Left lung (tissue), 10 donors: ENCODE data around the gene GSG1. TPM values are rescaled to one million over a fixed set of nuclear protein-coding genes. Genes with fewer than 3 reads are reported as not detected.

Experiments
- ATAC-seq: fragments of 200-7000 bp; cut with Tn5 transposase; one replicate; pipeline ENCODE4 v1.9.1; 2020; ENCODE audit warnings: moderate library complexity
- DNase-seq, 4 donors: peaks; one replicate each; pipeline ENCODE4 v3.0.0-alpha.2; 2013 to 2020
- H3K27ac ChIP-seq, 2 donors: fragments of 200-600 bp; sonication (generic) in 1 of 2; one replicate each; pipeline versions ENCODE4 v1.5.0 to v1.8.0; 2020 to 2021
- H3K27me3 ChIP-seq, 2 donors: fragments of 200-600 bp; sonication (generic) in 1 of 2; one replicate each; pipeline versions ENCODE4 v1.5.0 to v1.8.0; 2020 to 2021
- H3K36me3 ChIP-seq, 2 donors: fragments of 200-600 bp; sonication (generic) in 1 of 2; one replicate each; pipeline versions ENCODE4 v1.5.0 to v1.8.0; 2020 to 2021
- H3K4me1 ChIP-seq, 2 donors: fragments of 200-600 bp; one replicate each; pipeline ENCODE4 v1.8.0; 2021
- H3K4me3 ChIP-seq, 2 donors: fragments of 200-600 bp; sonication (generic) in 1 of 2; one replicate each; pipeline versions ENCODE4 v1.5.0 to v1.8.0; 2020 to 2021; ENCODE audit warnings: mild to moderate bottlenecking in 1 of 2
- H3K9me3 ChIP-seq, 2 donors: fragments of 200-600 bp; sonication (generic) in 1 of 2; one replicate each; pipeline versions ENCODE4 v1.5.0 to v1.8.0; 2020 to 2021
- intact Hi-C, 2 donors: fragments of 100-400 bp; cut with DNase I; formaldehyde crosslinking; loops; one replicate each; pipeline versions ENCODE4 v1.11.2 to v1.14.2; 2022
- polyA plus RNA-seq, 6 donors: library from polyadenylated mRNA; unstranded; fragments of 120-200 nt; gene quantifications; one replicate each; pipeline ENCODE4 v1.2.1, GENCODE V29; 2013; ENCODE audit not compliant: insufficient read length in 6 of 6
- total RNA-seq, 2 donors: library from RNA; stranded (reverse); fragmentation: NEBNext Ultra II Directional; extraction: Animal tissue kit (Norgen Biotek cat#: 25700); gene quantifications; one replicate each; pipeline ENCODE4 v1.2.1, GENCODE V29; 2021
- TF ChIP-seq, protein P1 (sequence below), 2 donors: fragments of 200-600 bp; sonication (generic) in 1 of 2; IDR thresholded peaks; one replicate each; pipeline versions ENCODE4 v1.5.0 to v1.8.0; 2021; ENCODE audit warnings: antibody characterized with exemption in 2 of 2
- donor health status: DM: no; HTN: yes; CAD: no.
- donor health status: DM: no; HTN: no; CAD: no.

The GSG1 gene
- total and polyA plus RNA-seq, 8 donors: 0.26 to 0.75 (median 0.61) TPM; not detected in 1

DNA sequence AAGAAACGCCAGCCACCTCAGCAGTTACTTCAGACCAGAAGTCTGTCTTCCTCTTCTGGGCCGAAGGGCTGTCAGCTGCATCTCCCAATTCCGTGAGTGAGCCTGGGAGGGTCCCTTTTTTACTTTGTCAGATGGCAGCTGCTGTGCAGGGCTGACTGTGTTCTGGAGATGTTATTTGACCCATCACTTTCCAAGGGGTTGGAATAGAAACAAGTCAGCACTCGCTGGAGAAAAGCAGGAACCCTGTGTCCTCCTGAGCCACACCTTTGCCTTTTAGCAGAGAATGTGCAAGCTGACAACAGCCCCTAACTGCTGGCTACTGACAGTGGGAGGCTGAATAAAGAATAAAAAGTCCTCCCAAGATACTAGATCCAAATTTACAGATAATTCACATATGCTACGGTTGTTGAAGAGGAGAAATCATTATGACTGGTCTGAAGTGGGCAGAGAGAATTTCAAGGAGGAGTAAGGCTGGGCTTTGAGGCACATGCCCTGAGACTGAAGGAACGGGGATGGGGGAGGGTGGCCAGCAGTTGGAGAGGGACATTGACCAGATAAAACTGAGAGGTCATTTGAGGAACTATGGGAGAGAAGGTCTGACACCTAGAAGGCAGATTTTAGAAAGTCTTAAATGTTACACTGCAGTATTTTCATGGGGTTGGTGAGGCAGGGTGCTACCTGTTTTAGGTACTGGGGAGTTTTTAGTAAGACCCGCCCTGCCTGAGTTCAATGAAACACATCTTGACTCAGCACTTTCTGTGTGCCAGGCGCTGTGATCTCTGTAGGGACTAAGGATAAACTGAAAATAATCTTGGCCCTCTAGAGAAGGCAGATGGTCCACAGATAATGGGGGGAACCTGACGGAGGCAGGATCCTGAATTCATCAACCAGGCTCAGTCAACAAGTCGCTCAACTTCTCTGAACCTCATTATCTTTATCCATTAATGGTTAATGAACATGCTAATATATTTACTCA is 31.9 kb downstream of the GSG1 start:
- H3K4me1 ChIP-seq: no peaks in the 10 kb centered on the region
- no peaks in the 10 kb centered on the region for H3K9me3 ChIP-seq
- H3K27me3 ChIP-seq: no peaks in the 10 kb centered on the region
- DNase-seq (no peak), ATAC-seq (no peak)
- peaks cover 0 to 56% of the 10 kb centered on the region in 2 donors for H3K36me3 ChIP-seq
- TF ChIP-seq, protein P1, sequence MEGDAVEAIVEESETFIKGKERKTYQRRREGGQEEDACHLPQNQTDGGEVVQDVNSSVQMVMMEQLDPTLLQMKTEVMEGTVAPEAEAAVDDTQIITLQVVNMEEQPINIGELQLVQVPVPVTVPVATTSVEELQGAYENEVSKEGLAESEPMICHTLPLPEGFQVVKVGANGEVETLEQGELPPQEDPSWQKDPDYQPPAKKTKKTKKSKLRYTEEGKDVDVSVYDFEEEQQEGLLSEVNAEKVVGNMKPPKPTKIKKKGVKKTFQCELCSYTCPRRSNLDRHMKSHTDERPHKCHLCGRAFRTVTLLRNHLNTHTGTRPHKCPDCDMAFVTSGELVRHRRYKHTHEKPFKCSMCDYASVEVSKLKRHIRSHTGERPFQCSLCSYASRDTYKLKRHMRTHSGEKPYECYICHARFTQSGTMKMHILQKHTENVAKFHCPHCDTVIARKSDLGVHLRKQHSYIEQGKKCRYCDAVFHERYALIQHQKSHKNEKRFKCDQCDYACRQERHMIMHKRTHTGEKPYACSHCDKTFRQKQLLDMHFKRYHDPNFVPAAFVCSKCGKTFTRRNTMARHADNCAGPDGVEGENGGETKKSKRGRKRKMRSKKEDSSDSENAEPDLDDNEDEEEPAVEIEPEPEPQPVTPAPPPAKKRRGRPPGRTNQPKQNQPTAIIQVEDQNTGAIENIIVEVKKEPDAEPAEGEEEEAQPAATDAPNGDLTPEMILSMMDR (IDR thresholded peaks at IDR 0.05): no peak
- no peak overlapping the region for H3K4me3 ChIP-seq
- H3K27ac ChIP-seq: no peak overlapping the region
- intact Hi-C loops: no loop called here

DNA sequence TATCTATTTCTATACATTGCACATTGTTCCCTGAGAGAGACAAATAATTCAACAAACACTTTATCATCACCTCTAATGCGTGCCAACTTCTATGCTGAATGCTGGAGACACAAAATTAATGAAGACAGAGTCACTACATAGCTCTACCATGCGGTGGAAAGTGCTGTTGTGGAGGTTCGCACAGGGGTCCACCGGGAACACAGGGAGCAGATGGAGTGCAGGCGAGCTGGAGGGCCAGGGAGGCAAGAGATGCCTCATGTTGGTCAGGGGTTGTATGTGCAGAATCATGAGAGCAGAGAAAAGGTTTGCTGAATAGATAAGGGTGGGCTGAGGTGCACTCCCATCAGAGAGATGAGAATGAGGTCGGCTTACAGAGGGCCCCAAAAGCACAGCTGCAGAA is 34.1 kb downstream of the GSG1 start:
- Histone ChIP-seq H3K4me1 (no peaks in the 10 kb centered on the region), H3K36me3 (peaks cover 0 to 47% of the 10 kb centered on the region in 2 donors), H3K9me3 (no peaks in the 10 kb centered on the region), H3K27ac (no peak overlapping the region), H3K27me3 (no peaks in the 10 kb centered on the region), H3K4me3 (no peak overlapping the region)
- intact Hi-C loops: no loop called here
- ATAC-seq (no peak), DNase-seq (no peak)
- TF ChIP-seq, protein P1 (IDR thresholded peaks at IDR 0.05): no peak

DNA sequence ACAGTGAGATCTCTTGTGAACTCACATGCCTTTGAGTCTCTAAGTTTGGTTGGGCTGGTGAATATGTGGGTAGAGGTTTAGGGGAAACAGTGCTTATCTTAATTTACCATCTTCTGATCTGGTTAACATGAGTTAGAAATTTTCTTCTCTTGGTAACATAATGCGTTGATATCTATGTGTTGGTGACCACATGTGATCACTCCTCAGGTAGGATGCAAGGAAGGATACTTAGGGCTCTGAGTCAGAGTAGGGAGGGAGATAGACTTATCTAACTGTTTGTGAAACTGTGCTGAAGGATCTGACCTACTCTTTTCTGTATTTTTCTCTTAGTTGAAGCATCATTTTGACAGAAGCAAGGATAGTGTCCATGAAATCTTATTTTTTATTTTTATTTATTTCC is 36.1 kb downstream of the GSG1 start:
- H3K27me3 ChIP-seq: no peaks in the 10 kb centered on the region
- H3K9me3 ChIP-seq: no peaks in the 10 kb centered on the region
- no peak overlapping the region for H3K4me3 ChIP-seq
- intact Hi-C loops: no loop called here
- no peak overlapping the region for H3K27ac ChIP-seq
- TF ChIP-seq, protein P1 (IDR thresholded peaks at IDR 0.05): no peak
- DNase-seq: no peak
- ATAC-seq: no peak
- no peaks in the 10 kb centered on the region for H3K4me1 ChIP-seq
- H3K36me3 ChIP-seq: peaks cover 0 to 51% of the 10 kb centered on the region in 2 donors

DNA sequence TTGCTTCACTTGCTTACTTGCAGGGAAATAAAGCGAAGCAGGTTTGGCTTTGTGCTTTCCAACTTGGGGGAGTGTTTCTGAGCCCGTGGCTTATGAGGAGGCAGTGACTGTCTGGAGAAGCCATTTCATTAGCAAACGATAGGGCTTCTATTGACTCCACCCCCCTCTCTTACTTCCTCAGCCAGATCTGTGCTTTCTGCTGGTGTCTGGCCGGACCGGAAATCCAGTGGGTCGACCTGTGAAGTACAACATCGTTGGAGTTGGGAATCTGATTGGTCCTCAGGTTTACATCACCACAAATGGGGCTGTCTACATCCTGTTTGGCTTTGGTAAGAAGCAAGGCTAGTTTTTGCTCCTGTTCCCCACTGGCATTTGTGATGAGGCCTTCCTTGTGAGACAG is 37.0 kb downstream of the GSG1 start:
- Histone ChIP-seq H3K4me3 (no peak overlapping the region), H3K36me3 (peaks cover 0 to 52% of the 10 kb centered on the region in 2 donors), H3K27me3 (no peaks in the 10 kb centered on the region), H3K9me3 (no peaks in the 10 kb centered on the region), H3K27ac (no peak overlapping the region), H3K4me1 (no peaks in the 10 kb centered on the region)
- TF ChIP-seq, protein P1 (IDR thresholded peaks at IDR 0.05): no peak
- ATAC-seq: no peak
- DNase-seq: no peak
- intact Hi-C loops: no loop called here

DNA sequence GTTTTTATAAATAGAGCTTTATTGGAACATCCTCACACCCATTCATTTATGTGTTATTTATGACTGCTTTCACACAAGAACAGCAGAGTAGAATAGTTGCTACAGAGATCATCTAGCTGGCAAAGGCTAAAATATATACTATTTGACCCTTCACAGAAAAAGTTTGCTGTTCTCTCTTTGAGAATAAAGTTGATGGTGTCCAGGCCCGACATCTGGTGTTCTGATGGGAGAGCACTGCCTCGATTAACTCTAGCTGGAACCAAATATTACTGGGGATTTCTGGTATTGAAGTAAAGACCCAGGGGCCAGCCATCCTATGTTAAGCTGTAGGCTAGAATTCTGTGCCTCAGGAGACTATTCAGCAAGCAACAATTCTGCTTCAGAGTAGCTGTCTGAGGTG is 37.5 kb downstream of the GSG1 start:
- H3K4me3 ChIP-seq: no peak overlapping the region
- peaks cover 0 to 52% of the 10 kb centered on the region in 2 donors for H3K36me3 ChIP-seq
- H3K27me3 ChIP-seq: no peaks in the 10 kb centered on the region
- ATAC-seq (no peak), DNase-seq (no peak)
- intact Hi-C loops: no loop called here
- H3K27ac ChIP-seq: no peak overlapping the region
- H3K9me3 ChIP-seq: no peaks in the 10 kb centered on the region
- TF ChIP-seq, protein P1 (IDR thresholded peaks at IDR 0.05): no peak
- no peaks in the 10 kb centered on the region for H3K4me1 ChIP-seq
